Measurements from ENCODE around the gene SLC16A10.

Gene SLC16A10

DNA sequence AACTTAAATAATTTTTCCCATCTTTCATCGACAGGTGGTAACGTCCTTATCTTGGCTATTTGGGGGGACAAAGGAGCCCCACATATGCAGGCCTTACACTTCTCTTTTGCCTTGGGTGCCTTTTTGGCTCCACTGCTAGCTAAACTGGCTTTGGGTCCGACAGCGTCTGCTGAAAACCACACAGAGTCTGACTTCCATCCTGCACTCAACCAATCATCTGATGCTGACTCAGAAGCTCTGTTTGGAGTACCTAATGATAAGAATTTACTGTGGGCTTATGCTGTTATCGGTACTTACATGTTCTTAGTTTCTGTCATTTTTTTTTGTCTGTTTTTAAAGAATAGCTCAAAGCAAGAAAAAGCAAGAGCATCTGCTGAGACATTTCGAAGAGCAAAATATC lies 178.5 kb downstream of the SLC16A10 start:
- DNase-seq: no peak

GRCh38 chr6:111266276-111266675 lies 179.0 kb downstream of the SLC16A10 start:
- no peak for DNase-seq

- no peak for DNase-seq
Observed at GRCh38 chr6:111267764-111268333, 180.5 kb downstream of the SLC16A10 start.

DNA sequence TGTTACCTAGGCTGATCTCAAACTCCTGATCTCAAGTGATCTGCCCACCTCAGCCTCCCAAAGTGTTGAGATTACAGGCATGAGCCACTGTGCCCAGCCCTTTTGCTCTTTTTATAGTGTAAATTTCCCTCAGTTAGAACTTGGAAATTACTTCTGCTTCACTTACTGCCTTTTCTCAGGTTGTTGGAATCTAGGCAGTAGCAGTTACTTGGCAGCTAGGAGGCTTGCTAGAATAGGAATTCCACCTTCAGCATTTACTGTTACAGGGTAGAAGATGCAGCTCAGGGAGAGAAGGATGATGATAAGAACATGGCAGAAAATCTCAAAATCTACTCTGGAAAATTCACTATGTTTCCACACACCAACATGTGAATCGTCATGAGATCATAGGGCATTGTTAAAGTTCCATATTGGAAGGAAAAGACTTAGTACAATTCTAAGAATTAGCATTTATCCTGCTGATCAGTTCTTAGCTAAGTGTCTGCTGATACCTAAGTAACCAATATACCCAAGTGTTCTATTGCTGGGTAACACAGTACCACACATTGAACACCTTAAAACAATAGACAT lies 182.2 kb downstream of the SLC16A10 start:
- DNase-seq: no peak

DNA sequence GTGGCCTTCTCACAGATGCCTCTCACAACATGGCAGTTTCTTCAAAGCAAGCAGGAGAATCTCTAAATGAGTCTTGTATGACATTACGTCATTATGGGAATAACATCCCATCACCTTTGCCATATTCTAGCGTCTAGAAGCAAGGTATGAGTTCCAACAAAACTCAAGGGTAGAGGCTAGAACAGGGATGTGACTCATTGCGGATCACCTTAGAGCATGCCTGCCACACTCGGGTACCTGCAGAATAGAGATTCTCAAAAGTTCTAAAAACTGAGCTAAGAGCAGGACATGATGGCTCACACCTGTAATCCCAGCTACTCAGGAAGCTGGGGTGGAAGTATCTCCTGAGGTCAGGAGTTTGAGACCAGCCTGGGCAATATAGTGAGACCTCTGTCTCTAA lies 182.8 kb downstream of the SLC16A10 start:
- DNase-seq: no peak

- no peak for DNase-seq
Observed at GRCh38 chr6:111274593-111275217, 187.4 kb downstream of the SLC16A10 start.

GRCh38 chr6:111276335-111276734 lies 189.0 kb downstream of the SLC16A10 start:
- no peak for DNase-seq

DNA sequence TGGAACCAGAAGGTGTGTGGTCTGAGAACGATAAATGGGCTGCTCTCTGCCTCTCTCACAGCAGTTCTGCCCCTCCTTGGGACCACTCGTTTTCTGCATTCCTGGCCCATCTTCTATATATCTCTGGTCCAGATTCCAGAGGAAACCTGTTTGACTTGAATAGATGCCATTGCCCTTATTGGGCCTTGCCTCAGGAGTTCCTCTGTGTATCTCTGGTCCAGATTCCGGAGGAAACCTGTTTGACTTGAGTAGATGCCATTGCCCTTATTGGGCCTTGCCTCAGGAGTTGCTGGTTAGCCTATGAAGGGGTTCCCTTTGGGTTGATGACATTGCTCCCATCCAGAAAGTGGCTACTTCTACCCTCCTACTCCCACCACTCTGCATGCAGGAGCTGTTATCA lies 189.4 kb downstream of the SLC16A10 start:
- no peak for DNase-seq

DNA sequence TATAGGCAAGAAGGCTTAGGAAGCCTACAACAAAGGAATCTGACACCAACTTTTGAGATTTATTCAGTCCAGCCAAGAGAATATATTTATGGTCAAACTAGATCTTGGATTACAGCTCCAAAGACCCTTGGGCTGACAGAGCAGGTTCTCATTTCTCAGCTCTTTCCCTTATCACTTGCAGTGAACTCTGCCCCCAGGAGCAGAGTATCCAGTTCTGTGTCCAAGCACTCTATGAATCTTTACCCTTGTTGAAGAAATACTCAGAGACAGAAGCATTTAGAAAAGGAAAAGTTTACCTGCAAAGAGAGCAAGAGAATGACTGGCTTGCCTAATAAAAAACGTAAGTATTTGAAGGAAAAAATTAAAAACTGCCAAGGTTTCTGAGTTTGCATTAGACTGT lies 190.5 kb downstream of the SLC16A10 start:
- no peak for DNase-seq

DNA sequence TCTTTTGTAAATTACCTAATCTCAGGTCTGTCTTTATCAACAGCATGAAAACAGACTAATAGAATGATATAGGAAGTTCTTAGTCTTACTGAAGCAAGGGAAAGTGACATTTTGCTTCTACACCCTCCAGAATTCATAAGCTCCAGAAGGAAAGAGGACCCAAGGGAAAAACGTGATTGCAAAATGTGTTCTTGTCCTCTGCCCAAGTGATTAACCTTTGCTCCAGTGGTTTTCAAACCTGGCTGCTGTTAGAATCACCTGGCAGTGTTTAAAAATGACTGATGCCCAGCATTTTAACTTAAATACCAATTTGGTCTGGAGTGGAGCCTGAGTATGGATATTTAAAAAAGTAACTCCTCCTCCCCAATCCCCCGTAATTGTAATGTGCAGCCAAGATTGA lies 191.4 kb downstream of the SLC16A10 start:
- DNase-seq: no peak

DNA sequence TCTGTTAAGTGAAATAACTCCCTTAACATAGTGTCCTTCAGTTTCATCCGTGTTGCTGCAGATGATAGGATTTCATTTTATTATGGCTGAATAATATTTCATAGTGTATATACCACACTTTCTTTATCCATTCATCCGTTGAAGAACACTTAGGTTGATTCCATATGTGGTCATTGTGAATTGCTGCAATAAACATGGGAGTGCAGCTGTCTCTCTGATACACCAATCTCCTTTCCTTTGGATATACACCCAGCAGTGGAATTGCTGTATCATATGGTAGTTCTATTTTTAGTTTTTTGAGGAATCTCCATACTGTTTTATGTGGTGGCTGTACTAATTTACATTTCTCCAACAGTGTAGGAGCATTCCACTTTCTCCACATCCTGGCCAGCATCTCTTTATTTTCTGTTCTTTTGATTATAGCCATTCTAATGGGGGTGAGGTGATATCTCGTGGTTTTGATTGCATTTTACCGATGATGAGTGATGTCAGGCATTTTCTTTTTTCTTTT lies 193.2 kb downstream of the SLC16A10 start:
- DNase-seq: no peak

Measured in activated naive CD4-positive, alpha-beta T cell treated with anti-CD3 and anti-CD28 coated beads, Interleukin-2, amount 50 U/mL, for 16 hours (primary cell).